ENCODE measurements around the gene GRHPR.
A peak's percentile ranks its signal among the peaks of the same experiment; 100 is the strongest.
"Not testable (repeated sequence)": the region's sequence is repeated elsewhere in the genome, so short reads cannot be mapped to it uniquely, and the experiment has no call there.

GRHPR gene

DNA sequence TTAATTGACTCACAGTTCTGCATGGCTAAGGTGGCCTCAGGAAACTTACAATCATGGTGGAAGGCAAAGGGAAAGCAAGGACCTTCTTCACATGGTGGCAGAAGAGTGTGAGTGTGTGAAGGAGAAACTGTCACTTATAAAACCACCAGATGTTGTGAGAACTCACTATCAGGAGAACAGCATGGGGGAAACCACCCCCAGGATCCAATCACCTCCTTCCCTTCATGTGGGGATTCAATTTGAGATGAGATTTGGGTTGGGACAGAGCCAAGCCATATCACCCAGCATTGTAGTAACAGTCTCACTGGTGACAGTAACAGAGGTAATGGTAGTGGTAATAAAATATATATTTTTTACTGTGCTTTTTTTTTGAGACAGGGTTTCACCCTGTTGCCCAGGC, 24.6 kb downstream of the GRHPR start:
- DNase-seq (ENCODE audit: low spot score), result no peak

DNA sequence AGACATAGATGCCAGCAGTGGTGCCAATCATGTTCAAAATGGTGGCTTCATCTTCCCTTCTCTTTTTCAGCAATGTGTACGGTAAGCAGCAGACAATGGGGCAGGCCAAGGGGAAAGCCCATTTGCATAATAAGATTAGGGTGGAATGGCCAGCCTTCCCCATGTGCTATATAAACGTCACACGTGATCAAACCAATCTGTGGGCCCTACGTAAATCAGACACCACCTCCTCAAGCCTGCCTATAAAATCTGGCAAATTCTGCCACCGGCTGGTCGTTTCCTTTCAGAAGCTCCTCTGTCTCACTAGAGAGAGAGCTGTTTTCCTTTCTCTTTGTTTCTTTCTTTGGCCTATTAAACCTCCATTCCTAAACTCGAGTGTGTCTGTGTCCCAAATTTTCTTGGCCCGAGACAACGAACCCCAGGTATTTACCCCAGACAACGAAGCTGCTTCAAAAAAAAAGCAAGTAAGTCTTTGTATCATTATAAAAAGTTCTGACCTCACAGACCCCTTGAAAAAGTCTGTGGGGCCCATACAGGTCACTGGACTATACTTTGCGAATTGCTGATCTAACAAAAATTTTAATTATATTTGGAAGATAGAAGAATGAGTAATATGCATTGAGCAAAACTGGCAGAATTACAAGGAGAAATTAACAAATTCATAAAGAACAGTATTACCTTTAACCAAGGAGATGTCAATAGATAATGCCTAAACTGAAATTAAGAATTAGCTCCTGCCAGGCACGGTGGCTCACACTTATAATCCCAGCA, 27.6 kb downstream of the GRHPR start:
- DNase-seq (ENCODE audit: low spot score), result no peak

DNA sequence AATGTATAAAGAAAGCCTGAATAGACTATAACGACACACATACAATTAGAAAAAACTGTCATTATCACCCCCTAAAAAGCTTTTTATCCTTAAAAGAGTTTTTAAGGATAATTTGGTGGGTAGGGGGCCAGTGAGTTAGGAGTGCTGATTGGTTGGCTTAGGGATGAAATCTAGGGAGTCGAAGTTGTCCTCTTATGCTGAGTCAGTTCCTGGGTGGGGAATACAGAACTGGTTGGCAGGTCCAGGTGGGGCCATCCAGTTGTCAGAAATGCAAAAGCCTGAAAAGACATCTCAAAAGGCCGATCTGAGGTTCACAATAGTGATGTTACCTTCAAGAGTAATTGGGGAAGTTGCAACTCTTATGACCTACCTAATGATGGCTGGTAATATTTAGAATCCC, 29.1 kb downstream of the GRHPR start:
- DNase-seq (ENCODE audit: low spot score), result no peak

- DNase-seq (ENCODE audit: low spot score), result no peak
These were observed 30.1 kb downstream of the GRHPR start for GRCh38 chr9:37452611-37453010.

GRCh38 chr9:37453827-37454226, 31.3 kb downstream of the GRHPR start:
- no peak for DNase-seq (ENCODE audit: low spot score)

DNA sequence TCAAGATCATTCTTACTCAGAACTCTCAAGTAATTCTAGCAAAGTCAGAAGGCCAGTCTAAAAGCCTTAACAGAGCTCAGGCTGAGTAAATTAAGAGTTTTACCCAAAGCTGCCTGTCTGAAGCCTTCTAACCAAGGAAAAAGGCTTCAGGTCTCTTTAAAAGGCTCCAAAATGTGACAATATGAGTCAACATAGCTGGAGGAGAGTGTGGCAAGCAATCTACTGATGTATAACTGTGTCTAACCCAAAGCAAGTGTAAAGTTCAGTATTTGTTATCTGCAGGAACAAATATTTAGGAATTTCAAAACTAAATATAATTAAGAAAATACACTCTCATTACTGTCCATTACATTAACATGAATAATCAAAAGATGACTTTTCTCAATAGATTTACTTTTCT, 31.7 kb downstream of the GRHPR start:
- no peak for DNase-seq (ENCODE audit: low spot score)

GRCh38 chr9:37455884-37456647, 33.6 kb downstream of the GRHPR start:
- DNase-seq (ENCODE audit: low spot score), result no peak

- no peak for DNase-seq (ENCODE audit: low spot score)
These were observed 34.3 kb downstream of the GRHPR start for GRCh38 chr9:37456817-37457216.

- no peak for DNase-seq (ENCODE audit: low spot score)
These were observed 41.5 kb downstream of the GRHPR start for GRCh38 chr9:37464006-37464405.

- peak; percentile 64 for DNase-seq (ENCODE audit: low spot score)
These were observed 42.1 kb downstream of the GRHPR start for GRCh38 chr9:37464426-37465248.

DNA sequence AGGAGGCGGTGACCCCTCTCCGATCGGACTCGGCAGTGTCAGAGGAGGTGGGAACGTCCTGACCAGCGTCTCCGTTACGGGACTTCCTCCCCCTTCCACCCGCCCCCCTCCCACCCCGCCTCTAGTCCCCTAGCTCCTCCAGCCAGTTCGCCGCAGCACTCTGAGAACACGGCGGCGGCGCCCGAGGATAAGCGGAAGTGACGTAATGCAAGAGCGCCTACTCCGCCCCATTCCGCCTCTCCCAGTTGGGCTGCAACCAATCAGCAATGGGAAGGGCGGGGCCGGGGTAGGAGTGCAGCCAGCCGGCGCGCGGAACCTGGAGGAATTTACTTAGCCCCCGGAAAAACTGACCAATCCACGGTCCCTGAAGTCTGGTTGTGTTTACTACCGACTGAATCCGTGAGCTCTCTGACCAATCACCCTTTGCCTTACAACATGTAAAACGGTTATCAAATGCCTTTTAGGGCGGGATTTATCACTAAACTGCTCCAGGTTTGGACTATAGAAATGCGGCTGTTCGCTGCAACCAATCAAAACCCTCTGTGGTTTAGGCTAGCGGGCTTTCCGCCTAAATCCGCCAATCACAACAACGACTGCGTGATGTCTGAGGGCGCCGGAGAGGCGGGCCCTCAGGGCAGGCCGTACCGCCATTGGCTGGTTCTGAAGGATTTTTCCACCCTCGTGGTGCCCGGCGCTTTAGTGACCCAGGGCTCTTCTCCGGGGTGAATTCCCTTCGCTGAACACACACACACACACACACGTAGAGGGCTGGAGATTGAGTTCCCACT, 42.9 kb downstream of the GRHPR start, which contains the start of gene ZBTB5:
TSS of gene ZBTB5 (minus strand) at position 202 of the 788 bp plus-strand sequence. CDS start 22,899 bp downstream, outside the sequence.
- peak; percentile 100 for DNase-seq (ENCODE audit: low spot score)

GRCh38 chr9:37466037-37466709, 43.7 kb downstream of the GRHPR start:
- peak; percentile 31 for DNase-seq (ENCODE audit: low spot score)

DNA sequence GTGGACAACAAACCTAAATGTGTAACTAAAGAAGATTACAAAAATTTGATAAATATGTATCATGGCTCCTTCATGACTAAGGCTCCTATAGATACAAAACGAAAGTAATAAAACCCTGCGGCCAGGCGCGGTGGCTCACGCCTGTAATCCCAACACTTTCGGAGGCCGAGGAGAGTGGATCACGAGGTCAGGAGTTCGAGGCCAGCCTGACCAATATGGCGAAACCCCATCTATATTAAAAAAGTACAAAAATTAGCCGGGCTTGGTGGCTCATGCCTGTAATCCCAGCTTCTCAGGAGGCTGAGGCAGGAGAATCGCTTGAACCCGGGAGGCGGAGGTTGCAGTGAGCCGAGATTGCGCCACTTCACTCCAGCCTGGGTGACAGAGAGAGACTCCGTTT, 45.0 kb downstream of the GRHPR start:
- DNase-seq (ENCODE audit: low spot score), result not testable (repeated sequence)

- no peak for DNase-seq (ENCODE audit: low spot score)
These were observed 46.1 kb downstream of the GRHPR start for GRCh38 chr9:37468620-37469019.

- DNase-seq (ENCODE audit: low spot score), result no peak
These were observed 49.6 kb downstream of the GRHPR start for GRCh38 chr9:37471942-37472684.

- DNase-seq (ENCODE audit: low spot score), result not testable (repeated sequence)
These were observed 51.5 kb downstream of the GRHPR start for GRCh38 chr9:37473982-37474381.

- no peak for DNase-seq (ENCODE audit: low spot score)
These were observed 51.9 kb downstream of the GRHPR start for GRCh38 chr9:37474438-37474837.

GRCh38 chr9:37476930-37477329, 54.4 kb downstream of the GRHPR start:
- no peak for DNase-seq (ENCODE audit: low spot score)

DNA sequence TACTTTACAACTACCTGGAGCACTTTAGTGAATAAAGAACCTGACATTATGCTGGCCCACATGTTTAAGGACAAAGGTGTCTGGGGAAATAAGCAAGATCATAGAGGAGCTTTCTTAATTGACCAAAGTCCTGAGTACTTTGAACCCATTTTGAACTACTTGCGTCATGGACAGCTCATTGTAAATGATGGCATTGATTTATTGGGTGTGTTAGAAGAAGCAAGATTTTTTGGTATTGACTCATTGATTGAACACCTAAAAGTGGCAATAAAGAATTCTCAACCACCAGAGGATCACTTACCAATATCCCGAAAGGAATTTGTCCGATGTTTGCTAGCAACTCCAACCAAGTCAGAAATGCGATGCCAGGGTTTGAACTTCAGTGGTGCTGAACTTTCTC, 54.9 kb downstream of the GRHPR start:
- DNase-seq (ENCODE audit: low spot score), result not testable (repeated sequence)

DNA sequence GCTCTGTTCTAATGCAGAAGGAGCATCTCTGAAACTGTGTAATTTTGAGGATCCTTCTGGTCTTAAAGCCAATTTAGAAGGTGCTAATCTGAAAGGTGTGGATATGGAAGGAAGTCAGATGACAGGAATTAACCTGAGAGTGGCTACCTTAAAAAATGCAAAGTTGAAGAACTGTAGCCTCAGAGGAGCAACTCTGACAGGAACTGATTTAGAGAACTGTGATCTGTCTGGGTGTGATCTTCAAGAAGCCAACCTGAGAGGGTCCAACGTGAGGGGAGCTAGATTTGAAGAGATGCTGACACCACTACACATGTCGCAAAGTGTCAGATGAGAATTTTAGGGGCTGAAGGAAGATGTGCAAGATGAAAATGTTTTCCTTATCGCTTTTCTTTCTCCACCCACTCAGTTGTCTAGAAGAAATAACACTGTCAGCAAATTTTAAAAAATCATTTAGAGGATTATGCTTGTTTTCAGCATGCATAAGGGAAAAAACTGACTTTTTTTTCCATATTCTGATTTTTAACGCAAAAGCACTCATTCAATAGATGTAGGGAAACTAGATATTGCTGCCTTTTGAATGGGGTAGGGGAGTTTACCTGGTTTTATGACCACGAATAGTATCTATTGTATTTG, 55.6 kb downstream of the GRHPR start:
- DNase-seq (ENCODE audit: low spot score), result not testable (repeated sequence)
